NCI-H1048 (cell line): ENCODE results near the gene WWOX.

Experiments used
- DNase-seq: peaks from one replicate; lab custom pipeline; 2025; lab: John Stamatoyannopoulos, UW

WWOX gene

DNA sequence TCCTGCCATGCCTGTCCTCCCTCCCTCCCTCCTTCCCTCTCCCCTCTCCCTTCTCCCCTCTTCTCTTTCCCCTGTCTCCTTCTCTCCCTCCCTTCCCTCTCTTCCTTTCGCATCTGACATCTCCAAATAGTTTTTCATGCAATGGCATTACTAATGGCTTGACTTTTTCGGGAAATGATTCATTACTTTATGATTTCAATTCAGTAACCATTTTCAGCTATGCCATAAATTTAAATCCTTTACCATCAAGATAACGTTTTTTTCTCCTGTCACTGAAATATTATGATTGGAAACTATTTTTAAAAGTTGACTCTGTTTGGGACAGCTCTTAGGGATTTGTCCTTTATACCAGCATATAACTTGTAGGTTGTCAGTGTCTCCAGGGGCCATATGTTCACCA lies 201.0 kb downstream of the WWOX start:
- DNase-seq, result no peak

DNA sequence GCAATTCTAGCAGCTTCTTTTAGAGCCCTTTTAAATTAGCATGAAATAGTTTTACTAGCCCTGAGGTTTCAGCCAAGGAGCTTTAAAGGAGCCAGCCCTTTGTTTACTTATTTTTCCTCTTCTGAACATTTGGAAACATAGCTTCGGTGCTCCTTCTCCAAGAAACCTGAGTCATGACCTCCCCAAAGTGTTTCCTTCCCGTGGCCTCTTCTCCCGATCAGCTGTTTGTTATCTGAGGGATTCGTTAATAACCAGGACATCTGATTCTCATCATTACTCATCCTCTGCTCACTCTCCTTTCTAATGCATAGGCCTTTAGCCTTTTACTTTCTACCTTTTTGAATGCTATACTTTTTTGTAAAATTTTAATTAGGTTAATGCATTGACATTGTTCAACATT lies 204.5 kb downstream of the WWOX start:
- no peak for DNase-seq

DNA sequence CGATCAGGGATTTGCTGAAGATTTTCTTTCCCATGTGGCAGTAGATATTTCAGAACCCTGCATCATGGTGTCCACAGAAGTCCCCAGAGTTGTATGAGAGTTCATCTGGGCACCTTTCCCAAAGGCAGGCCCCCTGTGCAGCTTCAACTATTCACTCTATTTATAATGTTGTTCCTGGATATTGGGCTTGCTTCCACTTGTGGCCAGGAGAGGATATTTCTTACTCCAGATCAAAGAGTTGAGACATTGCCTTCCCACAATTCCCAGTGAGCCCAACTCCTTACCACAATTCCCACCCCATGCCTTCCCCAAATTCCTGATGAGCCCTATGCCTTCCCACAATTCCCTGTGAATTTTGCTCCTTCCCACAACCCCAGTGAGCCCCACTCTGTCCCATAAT lies 206.9 kb downstream of the WWOX start:
- no peak for DNase-seq

DNA sequence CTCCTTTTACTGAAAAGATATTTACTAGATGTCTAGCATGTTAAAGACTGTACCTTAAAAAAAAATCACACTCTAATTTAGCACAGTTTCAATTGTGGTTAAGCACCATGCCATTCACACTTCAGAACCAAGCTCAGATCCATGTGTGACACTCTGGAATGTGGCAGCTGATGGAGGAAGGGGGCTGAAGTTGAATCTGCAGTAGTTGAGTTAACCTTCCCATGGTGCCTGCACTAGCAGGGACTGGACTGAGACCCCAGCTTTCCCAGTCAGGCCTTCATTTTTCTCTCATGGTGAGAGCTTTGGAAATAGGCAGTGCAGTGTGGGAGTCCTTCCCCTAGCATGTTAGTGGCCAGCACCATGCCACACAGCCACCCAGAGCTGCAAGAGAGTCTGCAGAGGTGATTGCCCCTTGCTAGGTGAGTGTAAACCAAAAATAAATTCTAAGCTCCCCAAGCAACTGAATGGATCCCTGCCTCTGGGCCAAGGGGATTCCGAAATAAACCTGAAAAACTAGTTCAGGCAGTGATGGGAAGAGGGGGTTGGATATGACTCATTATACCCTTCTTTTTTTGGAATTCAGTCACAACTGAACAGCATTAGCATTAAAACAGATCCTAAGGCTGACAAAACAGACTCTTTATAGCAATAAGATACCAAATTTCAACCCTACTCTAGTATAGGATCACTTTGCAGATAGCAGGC lies 208.5 kb downstream of the WWOX start:
- no peak for DNase-seq

DNA sequence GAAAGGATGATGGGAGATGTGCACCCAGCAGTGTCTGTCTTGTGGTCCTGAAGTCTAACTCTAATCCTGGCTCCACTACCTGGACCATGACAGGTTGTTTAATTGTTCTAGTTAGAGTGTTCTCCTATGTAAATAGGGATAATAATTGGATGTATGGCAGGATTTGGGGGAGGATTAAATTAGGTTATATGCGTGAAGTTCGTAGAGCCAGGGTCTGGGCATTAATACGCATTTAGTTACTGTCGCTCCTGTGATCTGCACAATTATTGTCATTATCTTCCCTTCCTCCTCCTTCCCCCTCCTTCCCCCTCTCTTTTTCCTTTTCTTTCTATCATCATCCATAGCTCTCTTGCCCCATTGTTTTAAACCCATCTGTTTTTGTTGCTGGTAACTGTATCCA lies 210.3 kb downstream of the WWOX start:
- no peak for DNase-seq

DNA sequence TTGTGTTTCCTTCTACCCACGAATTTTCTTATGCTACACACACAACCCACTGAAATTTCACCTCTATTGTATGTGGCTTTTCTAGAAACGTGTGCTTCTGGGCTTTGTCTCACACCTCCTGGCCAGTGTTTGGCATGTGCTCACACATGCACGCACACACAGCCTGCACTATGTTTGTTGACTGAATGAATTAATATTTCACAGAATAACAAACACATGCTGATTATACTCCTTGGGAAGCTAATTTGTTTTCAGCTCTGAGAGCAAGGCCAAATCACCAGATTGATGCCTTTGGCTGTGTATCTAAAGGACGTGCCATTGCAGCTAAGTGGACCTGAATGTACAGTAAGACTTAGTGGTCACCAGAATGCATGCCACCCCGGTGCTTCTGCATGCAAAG lies 210.7 kb downstream of the WWOX start:
- no peak for DNase-seq

DNA sequence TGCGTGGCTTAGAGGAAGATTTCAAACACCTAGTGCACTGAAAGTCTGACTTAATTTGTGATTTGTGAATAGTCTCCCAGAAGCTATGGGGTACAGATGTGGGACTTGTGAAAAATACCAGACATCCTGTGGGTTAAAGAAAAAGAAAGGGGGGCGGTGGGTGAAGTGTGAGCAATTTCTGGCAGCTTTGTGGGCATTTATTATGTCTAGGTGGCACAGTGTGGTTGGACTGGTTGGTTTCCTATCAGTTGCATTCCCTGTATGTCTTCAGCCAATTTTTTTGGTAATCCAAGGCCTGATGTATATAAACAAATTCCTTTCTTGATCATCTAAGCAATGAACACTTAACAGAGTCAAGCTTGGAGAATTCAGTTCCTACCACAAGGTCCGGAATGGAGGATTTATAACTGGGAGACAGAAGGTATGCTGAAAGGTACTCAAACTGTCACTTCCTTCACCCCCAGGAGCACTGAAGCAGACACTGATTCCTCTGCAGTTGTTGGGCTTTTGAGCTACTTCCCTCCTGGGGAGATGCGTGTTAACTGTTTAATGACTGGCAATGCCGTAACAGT lies 211.6 kb downstream of the WWOX start:
- DNase-seq, result no peak

DNA sequence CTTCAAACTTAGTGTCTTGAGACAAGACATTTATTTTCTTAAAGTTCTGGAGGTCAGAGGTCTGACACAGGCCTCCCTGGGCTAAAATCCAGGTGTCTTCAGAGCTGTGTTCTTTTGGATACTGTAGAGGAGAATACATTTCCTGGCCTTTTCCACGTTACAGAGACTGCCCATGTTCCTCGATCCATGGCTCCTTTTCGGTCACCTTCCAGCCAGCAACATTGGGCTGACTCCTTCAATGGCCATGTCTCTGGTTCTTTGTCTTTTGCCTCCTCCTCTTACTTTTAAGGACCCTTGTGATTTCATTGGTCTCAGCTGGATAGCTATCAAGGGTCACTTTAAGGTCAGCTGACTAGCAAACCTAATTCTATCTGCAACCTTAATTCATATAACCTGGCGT lies 212.4 kb downstream of the WWOX start:
- DNase-seq, result no peak

DNA sequence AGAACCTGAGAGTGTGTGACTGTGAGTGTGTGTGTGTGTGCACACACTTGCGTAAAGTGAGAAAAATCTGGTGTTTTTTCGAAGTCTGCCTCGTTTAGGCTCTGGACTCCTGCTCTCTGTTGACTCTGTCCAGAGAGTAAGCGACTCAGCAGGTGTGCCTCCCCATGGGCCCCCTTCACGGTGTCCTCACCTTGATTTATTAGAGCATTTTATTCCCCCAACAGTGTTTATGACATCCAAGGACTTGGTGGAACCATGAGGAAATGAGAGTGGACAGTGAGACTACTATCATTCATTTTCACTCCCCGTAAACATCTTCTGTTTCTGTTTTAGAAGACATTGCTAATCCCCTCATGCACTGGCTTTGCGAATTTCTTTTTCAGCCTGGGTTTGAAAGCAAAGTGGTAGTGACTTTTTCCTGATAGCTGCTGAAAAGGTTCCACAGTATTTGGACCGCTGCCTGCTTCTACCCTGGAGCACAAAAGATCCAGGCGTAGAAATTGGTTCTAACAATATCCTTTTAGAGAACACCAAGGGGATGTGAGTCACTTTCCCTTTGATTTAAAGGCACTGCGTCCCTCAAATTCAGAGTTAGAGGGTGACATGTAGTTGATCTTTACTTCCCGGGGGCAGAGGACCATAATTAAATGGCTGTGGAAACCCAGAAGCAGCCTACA lies 218.2 kb downstream of the WWOX start:
- no peak for DNase-seq

DNA sequence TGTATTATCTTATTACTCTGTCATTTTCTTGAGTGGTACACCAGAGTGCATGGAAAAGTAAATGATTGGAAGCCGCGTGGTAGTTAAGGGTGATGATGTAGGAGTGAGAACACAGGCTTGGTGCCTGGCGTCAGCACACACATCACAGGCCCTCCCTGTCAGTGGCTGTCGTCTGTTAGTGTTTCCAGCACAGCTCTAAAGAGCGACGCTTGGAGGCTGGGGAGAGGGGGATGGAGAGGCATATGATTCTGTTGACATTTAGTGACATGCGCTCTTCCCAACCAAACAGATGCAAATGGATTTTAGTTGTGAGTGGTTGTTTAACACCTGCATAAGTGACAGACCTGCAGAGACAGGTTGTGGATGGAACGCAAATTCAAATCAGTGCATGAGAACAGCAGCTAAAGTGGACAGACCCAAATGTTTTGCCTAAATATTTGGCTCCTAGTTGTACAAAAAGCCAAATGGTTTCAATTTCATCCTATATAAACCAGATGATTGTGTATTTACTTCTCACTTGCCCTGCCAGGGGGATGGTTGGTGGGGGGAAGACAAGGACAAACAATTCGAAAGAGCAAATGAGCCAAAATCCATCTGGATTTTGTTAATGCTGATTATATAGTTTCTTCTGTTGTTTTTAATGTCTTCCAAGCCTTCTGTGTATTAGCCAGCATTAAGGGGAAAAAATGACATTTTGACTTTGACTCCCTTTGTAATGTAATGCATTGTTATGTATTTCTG lies 222.3 kb downstream of the WWOX start:
- no peak for DNase-seq

DNA sequence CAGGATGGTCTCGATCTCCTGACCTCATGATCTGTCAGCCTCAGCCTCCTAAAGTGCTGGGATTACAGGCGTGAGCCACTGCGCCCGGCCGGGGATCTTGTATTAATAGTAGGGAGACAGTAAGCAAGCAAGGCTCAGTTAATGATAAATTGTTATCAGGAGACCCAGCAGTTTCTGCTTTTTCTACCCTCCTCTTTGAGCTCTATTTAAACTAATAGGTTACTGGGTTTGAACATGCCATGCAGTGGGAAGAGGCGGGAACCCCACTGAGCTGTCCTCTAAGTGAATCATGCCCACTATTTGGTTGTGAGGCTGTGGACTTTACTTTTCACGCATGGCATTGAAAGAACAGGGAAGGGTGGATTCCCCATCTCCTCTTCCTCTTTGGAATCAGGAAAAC lies 223.9 kb downstream of the WWOX start:
- DNase-seq, result no peak

DNA sequence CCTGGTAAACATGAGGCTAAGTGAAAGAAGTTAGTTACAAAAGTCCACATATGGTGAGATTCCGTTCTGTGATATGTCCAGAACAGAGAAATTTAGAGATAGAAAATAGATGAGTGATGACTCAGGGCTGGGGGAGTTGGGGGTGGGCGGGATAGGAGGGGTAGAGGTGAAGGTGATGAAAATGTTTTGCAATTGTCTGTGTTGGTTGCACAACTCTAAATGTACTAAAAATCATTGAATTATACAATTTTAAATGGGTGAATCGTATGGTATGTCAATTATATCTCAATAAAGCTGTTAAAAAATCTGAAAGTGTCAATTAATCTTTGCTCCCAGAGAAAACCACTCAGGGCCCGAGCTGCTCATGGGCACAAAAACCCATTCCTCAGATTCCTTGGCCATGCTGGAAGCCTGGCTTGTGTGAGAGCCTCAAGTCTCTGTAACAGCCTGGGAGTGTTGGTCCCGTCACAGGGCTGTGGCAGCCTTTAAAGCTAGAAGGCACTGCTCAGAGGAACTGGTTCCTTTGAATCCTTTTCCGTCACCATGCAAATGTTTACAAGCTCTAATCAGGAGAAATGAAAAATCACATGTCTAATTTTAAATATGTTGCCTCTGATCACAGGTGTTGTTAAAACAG lies 225.3 kb downstream of the WWOX start:
- no peak for DNase-seq

DNA sequence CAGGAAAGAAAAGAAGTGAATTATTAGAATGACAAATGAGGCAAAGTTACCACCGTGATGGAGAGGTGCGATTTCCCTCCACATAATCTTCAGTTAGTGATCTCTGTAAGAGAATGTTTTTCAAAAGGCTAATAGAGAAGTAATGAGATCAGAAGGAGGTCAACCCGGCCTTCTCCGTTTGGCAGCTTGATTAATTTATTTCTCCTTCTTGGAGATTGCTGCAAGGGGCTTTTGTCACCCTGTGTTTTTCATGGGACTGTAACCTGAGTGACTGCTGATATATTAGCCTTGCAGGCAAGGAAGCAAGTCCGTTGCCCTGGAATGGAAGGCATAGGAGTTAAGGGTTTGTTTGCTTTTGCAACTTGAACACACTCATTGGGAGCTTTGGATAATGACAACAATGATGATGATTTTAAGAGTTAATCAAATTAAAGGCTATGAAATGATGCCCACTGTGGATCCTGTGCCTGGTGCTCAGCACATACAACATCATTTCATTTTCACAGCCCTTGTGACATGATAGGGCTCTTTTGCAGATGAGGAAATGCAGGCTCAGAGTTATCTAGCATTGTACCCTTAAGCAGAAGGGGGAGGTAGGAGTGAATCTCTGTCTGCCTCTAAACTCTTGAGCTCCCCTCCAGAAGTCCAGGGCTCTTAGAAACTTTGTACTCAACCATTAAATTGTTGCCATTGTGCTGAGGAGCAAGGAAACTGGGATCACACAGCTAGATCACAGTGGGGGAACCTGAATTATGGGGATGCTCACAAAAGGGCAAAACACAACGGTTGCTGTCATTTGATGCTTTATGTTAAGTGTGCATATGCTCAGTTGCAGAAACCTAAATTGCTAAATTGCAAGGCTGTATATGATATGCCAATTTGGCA lies 226.3 kb downstream of the WWOX start:
- DNase-seq, result no peak

DNA sequence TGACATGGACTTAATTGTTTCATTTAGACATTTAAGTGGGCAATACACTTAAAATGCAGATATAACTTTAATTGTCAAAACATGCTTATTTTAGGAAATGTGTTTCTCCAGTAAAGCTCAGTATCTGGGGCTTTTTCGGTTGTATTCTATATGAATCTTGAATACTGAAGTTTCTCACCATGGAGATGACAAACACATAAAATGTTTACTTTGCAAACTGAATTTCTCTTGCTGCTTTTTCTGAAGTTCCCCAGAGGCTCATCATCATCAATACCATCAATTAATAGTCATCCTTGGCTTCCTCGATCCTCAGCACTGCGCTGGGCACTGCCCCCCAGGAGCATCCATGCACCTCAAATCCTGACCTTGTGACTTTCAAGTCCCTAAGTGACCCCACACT lies 227.3 kb downstream of the WWOX start:
- no peak for DNase-seq

DNA sequence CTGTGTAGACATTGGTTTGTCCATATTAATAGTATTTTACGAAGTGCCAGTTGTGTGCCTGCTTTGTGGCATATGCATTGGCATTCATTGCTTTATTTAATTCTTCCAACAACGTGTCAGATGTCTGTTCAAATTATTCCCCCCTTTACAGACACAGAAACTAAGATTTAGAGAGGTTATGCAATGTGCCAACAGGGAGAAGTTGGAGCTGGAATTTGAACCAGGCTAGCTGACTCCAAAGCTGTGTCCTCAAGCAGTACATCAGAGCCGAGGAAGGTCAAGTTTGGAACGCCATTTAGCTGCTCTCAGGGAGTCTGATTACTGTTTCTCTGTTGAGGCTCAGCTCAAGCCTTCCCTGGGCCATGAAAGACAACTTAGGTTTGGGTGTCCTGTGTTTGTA lies 232.3 kb downstream of the WWOX start:
- DNase-seq, result no peak

DNA sequence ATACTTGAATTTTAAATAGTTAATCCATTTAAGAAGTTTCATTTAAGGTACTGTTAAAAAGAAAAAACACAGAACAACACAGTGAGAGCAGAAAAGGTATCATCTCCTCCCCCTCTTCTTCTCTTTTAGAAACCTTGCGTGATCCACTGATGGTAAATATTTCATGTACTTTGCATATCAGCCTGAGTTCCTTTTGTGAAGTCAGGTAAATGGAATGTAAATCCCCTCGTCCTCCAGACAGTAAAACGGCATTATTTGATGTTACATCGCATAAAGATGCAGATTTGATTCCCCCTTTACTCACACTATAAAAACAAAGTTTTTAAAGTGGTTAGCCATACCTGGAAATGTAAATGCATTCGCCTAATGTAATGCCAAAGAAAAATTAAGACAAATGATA lies 234.4 kb downstream of the WWOX start:
- DNase-seq, result no peak

DNA sequence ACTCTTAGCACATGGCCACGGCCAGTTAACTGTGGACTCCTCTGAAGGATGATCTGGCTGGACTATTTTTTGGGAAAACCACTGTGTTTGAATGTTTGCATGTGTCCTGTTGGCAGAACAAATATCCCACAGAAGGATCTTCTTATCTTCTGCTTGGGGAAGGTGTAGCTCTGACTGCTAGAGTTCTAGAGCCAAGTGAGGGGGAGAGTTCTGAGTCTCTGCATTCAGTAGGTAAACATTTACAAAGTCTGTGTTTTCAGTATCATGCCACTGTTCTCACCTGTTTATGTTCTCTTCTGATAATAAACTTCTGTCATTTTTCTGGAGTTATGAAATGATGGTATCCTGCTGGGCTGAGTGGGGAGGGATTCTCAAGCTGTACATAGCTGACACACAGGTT lies 241.1 kb downstream of the WWOX start:
- no peak for DNase-seq

DNA sequence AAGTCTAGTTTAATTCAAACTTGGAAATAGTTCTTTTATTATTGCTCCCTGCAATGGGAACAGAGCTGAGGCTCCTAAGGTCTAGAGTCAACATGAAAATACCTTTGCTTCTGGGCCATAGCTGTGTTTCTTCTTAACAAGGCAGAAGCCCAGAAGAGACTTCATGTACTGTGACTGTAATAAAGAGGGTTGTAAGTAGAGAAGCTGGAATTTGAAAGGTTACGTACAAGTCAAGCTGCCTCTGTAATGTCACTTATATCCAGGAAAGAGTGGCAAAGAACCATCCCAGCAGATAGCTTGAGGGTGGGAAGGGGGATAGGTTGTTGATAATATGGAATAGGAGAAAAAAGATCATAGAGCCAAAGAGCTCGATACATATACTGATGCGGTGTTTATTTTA lies 248.6 kb downstream of the WWOX start:
- DNase-seq, result no peak

DNA sequence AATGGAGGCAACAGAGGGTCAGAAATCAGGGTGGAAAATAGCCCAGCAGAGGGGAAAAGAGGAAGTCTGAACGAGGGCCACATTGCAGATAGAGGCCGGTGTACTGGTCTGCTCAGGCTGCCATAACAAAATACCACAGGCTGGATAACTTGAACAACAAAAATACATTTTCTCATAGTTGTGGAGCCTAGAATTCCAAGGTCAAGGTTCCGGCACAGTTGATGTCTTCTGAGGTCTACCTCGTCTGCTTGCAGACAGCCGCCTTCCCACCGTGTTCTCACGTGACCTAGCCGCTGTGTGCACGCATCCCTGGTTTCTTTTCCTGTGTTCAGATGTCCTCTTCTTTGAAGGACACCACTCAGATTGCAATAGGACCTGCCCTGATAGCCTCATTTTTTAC lies 249.4 kb downstream of the WWOX start:
- DNase-seq, result no peak

DNA sequence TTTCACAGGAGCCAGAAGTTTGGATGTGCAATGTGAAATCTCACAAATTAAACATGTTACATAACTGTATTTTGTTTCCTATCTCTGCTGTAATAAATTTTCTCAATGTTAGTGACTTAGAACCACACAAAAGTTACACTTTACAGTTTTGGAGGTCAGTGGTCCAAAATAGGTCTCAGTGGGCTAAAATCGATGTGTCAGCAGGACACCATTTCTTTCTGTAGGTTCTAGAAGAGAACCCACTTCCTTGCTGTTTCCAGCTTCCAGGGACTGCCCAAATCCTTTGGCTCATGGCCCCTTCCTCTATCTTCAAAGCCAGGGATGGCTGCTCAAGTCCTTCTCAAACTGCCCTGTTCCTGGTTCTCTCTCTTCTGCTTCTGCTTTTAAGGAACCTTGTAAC lies 252.7 kb downstream of the WWOX start:
- DNase-seq, result no peak

DNA sequence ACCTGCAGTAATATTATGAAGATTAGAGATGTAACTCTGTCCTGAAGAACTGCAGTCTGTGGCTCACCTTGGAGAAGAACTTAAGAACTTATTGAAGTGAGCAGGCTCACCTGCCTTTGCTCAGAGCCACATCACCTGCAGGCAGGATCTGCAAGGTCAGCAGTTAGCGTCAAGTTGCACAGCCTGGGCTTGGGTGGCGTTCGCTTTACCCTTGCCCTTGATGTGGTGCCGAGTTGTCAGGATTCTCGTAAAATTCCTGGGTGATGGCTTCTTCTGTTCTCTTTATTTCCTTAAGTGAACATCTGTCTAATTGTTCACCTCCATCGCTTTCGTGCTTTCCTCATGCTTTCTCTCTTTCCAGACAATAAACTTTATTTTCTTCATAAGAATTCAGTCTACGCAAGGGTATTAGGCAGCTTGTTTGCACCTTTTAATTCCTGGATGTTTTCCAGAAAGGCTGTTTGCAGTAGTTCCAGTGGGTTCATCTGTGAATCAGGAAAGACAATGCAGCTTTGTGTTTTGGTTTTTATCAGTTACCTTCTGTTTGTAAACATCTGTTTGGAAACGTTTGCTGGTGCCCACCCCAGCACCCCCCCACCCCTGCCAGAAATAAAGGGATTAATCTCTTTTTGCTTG lies 254.3 kb downstream of the WWOX start:
- DNase-seq, result no peak
